Stomach (tissue), 9 donors: ENCODE measurements around the gene CCT6A. TPM values are rescaled to one million over a fixed set of nuclear protein-coding genes. Genes with fewer than 3 reads are reported as not detected.
"Not testable (repeated sequence)": the region's sequence is repeated elsewhere in the genome, so short reads cannot be mapped to it uniquely, and the experiment has no call there.

Source experiments
- DNase-seq, 2 donors: peaks; one replicate each; pipeline versions ENCODE4 v3.0.0 to v3.0.0-alpha.2; 2013 to 2019
- H3K27ac ChIP-seq, 5 donors: fragments of 200-600 bp in 4 of 5; sonication (generic) in 4 of 5; one replicate each; pipeline ENCODE4 v1.5.1; 2013 to 2019; ENCODE audit warnings: mild to moderate bottlenecking in 1 of 5, moderate library complexity in 1 of 5
- H3K27me3 ChIP-seq, 3 donors: fragments of 200-600 bp; sonication (generic); one replicate each; pipeline ENCODE4 v1.5.1; 2017 to 2019; ENCODE audit warnings: mixed run types in 1 of 3
- H3K36me3 ChIP-seq, 4 donors: fragments of 200-600 bp; sonication (generic); 1 replicate in 3 of 4; 2 replicates in 1 of 4; pipeline ENCODE4 v1.5.1; 2016 to 2019
- H3K4me1 ChIP-seq, 4 donors: fragments of 200-600 bp; sonication (generic); one replicate each; pipeline ENCODE4 v1.5.1; 2016 to 2019
- H3K4me3 ChIP-seq, 4 donors: fragments of 200-600 bp; sonication (generic) in 3 of 4; one replicate each; pipeline ENCODE4 v1.5.1; 2016 to 2019; ENCODE audit warnings: mild to moderate bottlenecking in 1 of 4
- H3K9me3 ChIP-seq, 4 donors: fragments of 200-600 bp; sonication (generic); one replicate each; pipeline ENCODE4 v1.5.1; 2016 to 2019
- CTCF ChIP-seq, 7 experiments: fragments of 450-650 bp in 4 of 7; fragments of 200-600 bp in 3 of 7; sonication (generic) in 3 of 7; IDR thresholded peaks; one replicate each; pipeline ENCODE4 v1.5.1; 2016 to 2019; ENCODE audit warnings: antibody characterized with exemption in 7 of 7, control low read depth in 2 of 7, mild to moderate bottlenecking in 1 of 7
- EP300 ChIP-seq: sonication (generic); formaldehyde crosslinking; IDR thresholded peaks from one replicate; pipeline ENCODE4 v1.6.1; 2017; ENCODE audit warnings: antibody characterized with exemption
- POLR2A ChIP-seq, 4 donors: fragments of 450-650 bp; IDR thresholded peaks; one replicate each; pipeline ENCODE4 v1.6.1; 2016; ENCODE audit warnings: antibody characterized with exemption in 4 of 4, control low read depth in 2 of 4, mild to moderate bottlenecking in 1 of 4, moderate library complexity in 1 of 4
- POLR2AphosphoS5 ChIP-seq, 3 donors: sonication (generic); formaldehyde crosslinking; IDR thresholded peaks; one replicate each; pipeline ENCODE4 v1.6.1; 2016; ENCODE audit warnings: antibody characterized with exemption in 3 of 3
- WGBS, 5 donors: extraction: QIAGEN DNeasy Blood & Tissue Kit in 3 of 5; methylation state at CpG; one replicate each; pipeline versions ENCODE4 v1.1.5 to v1.1.7; 2013 to 2018; 5-methylcytosine and 5-hydroxymethylcytosine counted together
- intact Hi-C: fragments of 100-400 bp; cut with DNase I; formaldehyde crosslinking; loops from one replicate; pipeline ENCODE4 v1.15.1; 2023; ENCODE audit warnings: low total_unique reads
- polyA plus RNA-seq, 3 donors: library from polyadenylated mRNA; stranded (reverse); fragments of 200-250 nt; gene quantifications; one replicate each; pipeline ENCODE4 v1.2.3, GENCODE V29; 2013
- total RNA-seq, 5 donors: library from RNA; depleted of rRNA; stranded (reverse); fragments of >200 nt; gene quantifications; one replicate each; pipeline versions ENCODE4 v1.1.0 to v1.2.3, GENCODE V29; 2014 to 2016
- donor health status: healthy with polysubstance abuse.
- donor health status: Bipolar disorder and iron deficiency.
- donor health status: healthy.

CCT6A gene
- total and polyA plus RNA-seq, 8 donors, result 36.8 to 200 (median 102) TPM

GRCh38 chr7:56048245-56048644, 3.3 kb upstream of the CCT6A start:
- intact Hi-C loops, result no loop called here
- no peaks in the 10 kb centered on the region for H3K9me3 ChIP-seq
- no peaks in the 10 kb centered on the region for H3K27me3 ChIP-seq
- TF ChIP-seq CTCF (IDR thresholded peaks at IDR 0.05) (no peak), EP300 (no peak), POLR2AphosphoS5 (IDR thresholded peaks at IDR 0.05) (no peak), POLR2A (IDR thresholded peaks at IDR 0.05) (no peak)
- WGBS, 5 donors, result 80 to 90% (median 86%) methylated on average over 1 of the region's 1 CpG
- peaks cover 27 to 62% (median 51%) of the 10 kb centered on the region in 4 donors for H3K4me1 ChIP-seq
- no peak overlapping the region for H3K4me3 ChIP-seq
- DNase-seq, result no peak
- peaks cover 0 to 5% (median 5%) of the 10 kb centered on the region in 4 donors for H3K36me3 ChIP-seq
- H3K27ac ChIP-seq, result peak overlapping the region; percentile 67 to 95 (median 79)

GRCh38 chr7:56048763-56049162, 2.8 kb upstream of the CCT6A start:
- peak; percentile 40 to 56 for DNase-seq
- 34 to 51% (median 40%) methylated on average over 8 of the region's 8 CpGs for WGBS, 5 donors
- H3K9me3 ChIP-seq, intact Hi-C loops, H3K27me3 ChIP-seq, H3K4me3 ChIP-seq: not testable (repeated sequence)
- H3K36me3 ChIP-seq, result peaks cover 5 to 11% (median 10%) of the 10 kb centered on the region in 4 donors
- peaks cover 32 to 68% (median 57%) of the 10 kb centered on the region in 4 donors for H3K4me1 ChIP-seq
- peak overlapping the region in 4 of 5 donors; percentile 67 to 95 (median 87) for H3K27ac ChIP-seq

- H3K4me1 ChIP-seq, result peaks cover 42 to 82% (median 61%) of the 10 kb centered on the region in 4 donors
- no peaks in the 10 kb centered on the region for H3K27me3 ChIP-seq
- DNase-seq, result no peak
- H3K4me3 ChIP-seq, result peak overlapping the region; percentile 66 to 85 (median 78)
- no peaks in the 10 kb centered on the region for H3K9me3 ChIP-seq
- TF ChIP-seq EP300 (no peak), CTCF (IDR thresholded peaks at IDR 0.05) (no peak), POLR2AphosphoS5 (IDR thresholded peaks at IDR 0.05) (no peak), POLR2A (IDR thresholded peaks at IDR 0.05) (no peak)
- peak overlapping the region; percentile 91 to 100 (median 95) for H3K27ac ChIP-seq
- peaks cover 19 to 32% (median 32%) of the 10 kb centered on the region in 4 donors for H3K36me3 ChIP-seq
- intact Hi-C loops, result no loop called here
- WGBS, 5 donors, result 0 to 2% (median 0%) methylated on average over 9 of the region's 9 CpGs
Measured at GRCh38 chr7:56051053-56051338, 569 bp upstream of the CCT6A start.

GRCh38 chr7:56053379-56053778, 1.8 kb downstream of the CCT6A start:
- 72 to 81% (median 76%) methylated on average over 9 of the region's 9 CpGs for WGBS, 5 donors
- DNase-seq, result no peak
- intact Hi-C loops, result no loop called here
- Histone ChIP-seq H3K27me3 (no peaks in the 10 kb centered on the region), H3K36me3 (peaks cover 43 to 56% (median 56%) of the 10 kb centered on the region in 4 donors), H3K9me3 (no peaks in the 10 kb centered on the region), H3K4me1 (peaks cover 21 to 61% (median 40%) of the 10 kb centered on the region in 4 donors), H3K27ac (no peak overlapping the region), H3K4me3 (peak overlapping the region in 1 of 4 donors; percentile 66)
- TF ChIP-seq EP300 (no peak), CTCF (IDR thresholded peaks at IDR 0.05) (no peak), POLR2AphosphoS5 (IDR thresholded peaks at IDR 0.05) (no peak), POLR2A (IDR thresholded peaks at IDR 0.05) (no peak)

- intact Hi-C loops, result no loop called here
- no peaks in the 10 kb centered on the region for H3K9me3 ChIP-seq
- H3K36me3 ChIP-seq, result peaks cover 49 to 62% (median 62%) of the 10 kb centered on the region in 4 donors
- no peak overlapping the region for H3K4me3 ChIP-seq
- no peak for DNase-seq
- H3K27me3 ChIP-seq, result no peaks in the 10 kb centered on the region
- H3K4me1 ChIP-seq, result peaks cover 21 to 56% (median 37%) of the 10 kb centered on the region in 4 donors
- TF ChIP-seq POLR2AphosphoS5 (IDR thresholded peaks at IDR 0.05) (no peak), POLR2A (IDR thresholded peaks at IDR 0.05) (no peak), CTCF (IDR thresholded peaks at IDR 0.05) (no peak), EP300 (no peak)
- H3K27ac ChIP-seq, result no peak overlapping the region
- 61 to 72% (median 67%) methylated on average over 2 of the region's 2 CpGs for WGBS, 5 donors
Measured at GRCh38 chr7:56053993-56054392, 2.4 kb downstream of the CCT6A start.
